CD4-positive, alpha-beta T cell (primary cell): ENCODE measurements around the gene COQ5. TPM values are rescaled to one million over a fixed set of nuclear protein-coding genes. Genes with fewer than 3 reads are reported as not detected.

ENCODE experiments used
- ATAC-seq: fragments of 200-7000 bp; cut with Tn5 transposase; one replicate; pipeline ENCODE4 v1.10.0; 2022; ENCODE audit warnings: mild to moderate bottlenecking; ENCODE audit not compliant: poor library complexity
- CTCF ChIA-PET: fragments of 350-600 bp; sonication (Branson Sonifier 250); formaldehyde crosslinking; loops from one replicate; lab custom pipeline; 2021; ENCODE audit warnings: antibody characterized with exemption, inconsistent platforms; lab: Charles Lee
- POLR2A ChIA-PET: fragments of 350-600 bp; sonication (Branson Sonifier 250); formaldehyde crosslinking; loops from one replicate; lab custom pipeline; 2021; ENCODE audit warnings: antibody characterized with exemption, inconsistent platforms; lab: Charles Lee
- DNase-seq, 14 experiments: peaks; one replicate each; pipeline ENCODE4 v3.0.0-alpha.2; 2013 to 2020; ENCODE audit warnings: mixed read lengths in 2 of 14
- H3K27ac ChIP-seq, 2 donors: one replicate each; pipeline versions ENCODE4 v1.5.1 to v1.7.0; 2013; ENCODE audit warnings: low read length in 2 of 2, low read depth in 1 of 2, mild to moderate bottlenecking in 1 of 2
- H3K27me3 ChIP-seq, 2 experiments: 1 replicate in 1 of 2; 2 replicates in 1 of 2; pipeline versions ENCODE4 v1.6.1 to v1.7.0; 2013; ENCODE audit warnings: low read length in 2 of 2, control low read depth in 1 of 2, mild to moderate bottlenecking in 1 of 2, moderate library complexity in 1 of 2; ENCODE audit not compliant: insufficient read depth in 2 of 2, control insufficient read depth in 1 of 2
- H3K36me3 ChIP-seq: one replicate; pipeline ENCODE4 v1.6.1; 2013; ENCODE audit warnings: low read length, control low read depth; ENCODE audit not compliant: insufficient read depth
- H3K4me1 ChIP-seq: one replicate; pipeline ENCODE4 v1.6.1; 2013; ENCODE audit warnings: low read length, control low read depth; ENCODE audit not compliant: insufficient read depth
- H3K4me3 ChIP-seq: one replicate; pipeline ENCODE4 v1.5.1; 2013; ENCODE audit warnings: mild to moderate bottlenecking, low read length, moderate library complexity
- H3K9me3 ChIP-seq, 2 experiments: 1 replicate in 1 of 2; 2 replicates in 1 of 2; pipeline versions ENCODE4 v1.6.1 to v1.7.0; 2013; ENCODE audit warnings: low read length in 2 of 2, mild to moderate bottlenecking in 2 of 2, control low read depth in 1 of 2, moderate library complexity in 1 of 2; ENCODE audit not compliant: control insufficient read depth in 1 of 2, insufficient read depth in 1 of 2
- H3K27ac Mint-ChIP-seq: one replicate; pipeline ENCODE4 v1.8.0; 2020; ENCODE audit warnings: mixed read lengths
- H3K27me3 Mint-ChIP-seq: one replicate; pipeline ENCODE4 v1.8.0; 2021; ENCODE audit warnings: mixed read lengths
- H3K36me3 Mint-ChIP-seq: one replicate; pipeline ENCODE4 v1.8.0; 2021; ENCODE audit warnings: low read depth, mixed read lengths
- H3K4me1 Mint-ChIP-seq: one replicate; pipeline ENCODE4 v1.8.0; 2021; ENCODE audit warnings: low read depth, mixed read lengths
- H3K4me3 Mint-ChIP-seq: one replicate; pipeline ENCODE4 v1.8.0; 2020; ENCODE audit warnings: mild to moderate bottlenecking, mixed read lengths
- H3K9me3 Mint-ChIP-seq: one replicate; pipeline ENCODE4 v1.8.0; 2020; ENCODE audit warnings: mixed read lengths
- CTCF ChIP-seq: fragments of 200-600 bp; IDR thresholded peaks from one replicate; pipeline ENCODE4 v1.8.0; 2022; ENCODE audit warnings: antibody characterized with exemption, mild to moderate bottlenecking
- intact Hi-C, 2 experiments: fragments of 100-400 bp; cut with DNase I in 1 of 2; cut with micrococcal nuclease in 1 of 2; formaldehyde crosslinking; loops; one replicate each; pipeline versions ENCODE4 v1.15.1 to v1.9.0; 2023 to 2025; cut with DNase I, micrococcal nuclease
- total RNA-seq, 174 experiments: library from RNA in 2 of 174; stranded (reverse) in 2 of 174; gene quantifications; one replicate each; pipeline ENCODE4 v1.2.3 and lab custom pipeline; 2021 to 2026

COQ5 gene
- total RNA-seq, 2 experiments from 2014 or later, result 6.9 to 7.1 TPM

GRCh38 chr12:120515496-120515895 lies 13.5 kb downstream of the COQ5 start:
- Histone ChIP-seq H3K4me1 (no peaks in the 10 kb centered on the region), H3K27ac (no peak overlapping the region), H3K27me3 (no peaks in the 10 kb centered on the region), H3K9me3 (no peaks in the 10 kb centered on the region), H3K36me3 (peaks cover 27% of the 10 kb centered on the region), H3K4me3 (no peak overlapping the region)
- Mint-ChIP-seq H3K9me3 (no peaks in the 10 kb centered on the region), H3K36me3 (peaks cover 31% of the 10 kb centered on the region), H3K4me3 (no peak overlapping the region), H3K27ac (no peak overlapping the region), H3K4me1 (no peaks in the 10 kb centered on the region), H3K27me3 (no peaks in the 10 kb centered on the region)
- TF ChIP-seq CTCF, result no peak
- POLR2A ChIA-PET, result no interaction called here
- CTCF ChIA-PET, result no interaction called here
- ATAC-seq, result no peak
- DNase-seq, result no peak
- intact Hi-C loops, result no loop called here

- peaks cover 43% of the 10 kb centered on the region for H3K36me3 Mint-ChIP-seq
- intact Hi-C loops, result no loop called here
- CTCF ChIA-PET, result interaction anchor here (1.1 kb wide), 1 partner anchor 9 kb away, joined by 4 read pairs; no protein-coding TSS in a partner anchor
Observed at GRCh38 chr12:120514002-120514401, 15.0 kb downstream of the COQ5 start.

GRCh38 chr12:120508537-120508936 lies 20.4 kb downstream of the COQ5 start:
- Histone ChIP-seq H3K9me3 (no peaks in the 10 kb centered on the region), H3K27ac (no peak overlapping the region), H3K4me3 (no peak overlapping the region), H3K4me1 (no peaks in the 10 kb centered on the region), H3K27me3 (no peaks in the 10 kb centered on the region), H3K36me3 (peaks cover 42% of the 10 kb centered on the region)
- TF ChIP-seq CTCF, result no peak
- ChIA-PET CTCF (no interaction called here), POLR2A (no interaction called here)
- Mint-ChIP-seq H3K27ac (no peak overlapping the region), H3K9me3 (no peaks in the 10 kb centered on the region), H3K27me3 (no peaks in the 10 kb centered on the region), H3K36me3 (peaks cover 43% of the 10 kb centered on the region), H3K4me3 (no peak overlapping the region), H3K4me1 (no peaks in the 10 kb centered on the region)
- DNase-seq (no peak), ATAC-seq (no peak)
- intact Hi-C loops, result no loop called here

More at GRCh38 chr12:120514002-120514401, 15.0 kb downstream of the COQ5 start:
- Mint-ChIP-seq H3K4me1 (no peaks in the 10 kb centered on the region), H3K27ac (no peak overlapping the region), H3K9me3 (no peaks in the 10 kb centered on the region), H3K4me3 (no peak overlapping the region), H3K27me3 (no peaks in the 10 kb centered on the region)
- Histone ChIP-seq H3K9me3 (no peaks in the 10 kb centered on the region), H3K36me3 (peaks cover 41% of the 10 kb centered on the region), H3K4me1 (no peaks in the 10 kb centered on the region), H3K4me3 (no peak overlapping the region), H3K27ac (no peak overlapping the region), H3K27me3 (no peaks in the 10 kb centered on the region)
- DNase-seq (no peak), ATAC-seq (no peak)
- no peak for TF ChIP-seq CTCF
- POLR2A ChIA-PET, result interaction anchor here (0.6 kb wide), 1 partner anchor 38 kb away, joined by 3 read pairs; no protein-coding TSS in a partner anchor
